Aorta (tissue), 5 donors: ENCODE data around the gene BRCA1. TPM values are rescaled to one million over a fixed set of nuclear protein-coding genes. Genes with fewer than 3 reads are reported as not detected.
"Not testable (repeated sequence)": the region's sequence is repeated elsewhere in the genome, so short reads cannot be mapped to it uniquely, and the experiment has no call there.

Experiments used
- ATAC-seq: fragments of 200-7000 bp; cut with Tn5 transposase; one replicate; pipeline ENCODE4 v1.9.1; 2022; ENCODE audit warnings: moderate library complexity; ENCODE audit not compliant: low FRiP score
- DNase-seq, 2 donors: peaks; one replicate each; pipeline ENCODE4 v3.0.0-alpha.2; 2020
- H3K27ac ChIP-seq, 2 donors: one replicate each; pipeline ENCODE4 v1.5.1; 2013; ENCODE audit warnings: low read length in 2 of 2, mild to moderate bottlenecking in 2 of 2, moderate library complexity in 2 of 2, control low read depth in 1 of 2, inconsistent platforms in 1 of 2, low read depth in 1 of 2
- H3K27me3 ChIP-seq, 2 donors: one replicate each; pipeline ENCODE4 v1.6.1; 2013; ENCODE audit warnings: control low read depth in 1 of 2, low read length in 1 of 2, mild to moderate bottlenecking in 1 of 2, moderate library complexity in 1 of 2; ENCODE audit not compliant: insufficient read depth in 2 of 2, control insufficient read depth in 1 of 2
- H3K36me3 ChIP-seq, 2 donors: one replicate each; pipeline ENCODE4 v1.6.1; 2013; ENCODE audit warnings: control low read depth in 1 of 2, low read length in 1 of 2, mild to moderate bottlenecking in 1 of 2; ENCODE audit not compliant: insufficient read depth in 2 of 2, control insufficient read depth in 1 of 2
- H3K4me1 ChIP-seq, 2 donors: one replicate each; pipeline ENCODE4 v1.6.1; 2013; ENCODE audit warnings: low read length in 2 of 2, control low read depth in 1 of 2, mild to moderate bottlenecking in 1 of 2, moderate library complexity in 1 of 2; ENCODE audit not compliant: insufficient read depth in 2 of 2, control insufficient read depth in 1 of 2
- H3K4me3 ChIP-seq, 2 donors: one replicate each; pipeline ENCODE4 v1.5.1; 2013; ENCODE audit warnings: low read length in 2 of 2, control low read depth in 1 of 2, mild to moderate bottlenecking in 1 of 2
- H3K9me3 ChIP-seq: one replicate; pipeline ENCODE4 v1.6.1; 2013; ENCODE audit warnings: mild to moderate bottlenecking, low read length; ENCODE audit not compliant: control insufficient read depth
- WGBS, 2 donors: extraction: QIAGEN DNeasy Blood & Tissue Kit; methylation state at CpG; one replicate each; pipeline ENCODE4 v1.1.7; 2013; 5-methylcytosine and 5-hydroxymethylcytosine counted together
- intact Hi-C, 2 donors: fragments of 100-400 bp; cut with DNase I; formaldehyde crosslinking; loops; one replicate each; pipeline versions ENCODE4 v1.14.2 to v1.15.0; 2022
- long read RNA-seq, 2 donors: library from polyadenylated mRNA; unstranded; transcript quantifications; one replicate each; pipeline ENCODE4 v2.0.0, GENCODE V29; 2020 to 2021
- polyA plus RNA-seq, 2 donors: library from polyadenylated mRNA; stranded (reverse); fragments of 200-250 nt; gene quantifications; one replicate each; pipeline ENCODE4 v1.2.3, GENCODE V29; 2013
- total RNA-seq, 2 donors: library from RNA; stranded (reverse); fragmentation: NEBNext Ultra II Directional; extraction: Animal tissue kit (Norgen Biotek cat#: 25700); gene quantifications; one replicate each; pipeline ENCODE4 v1.2.1, GENCODE V29; 2021
- donor health status: healthy with polysubstance abuse.
- donor health status: Bipolar disorder and iron deficiency.
- donor health status: DM: no; HTN: no; CAD: no.
- donor health status: DM: no; HTN: no; CAD: no.
- donor health status: DM: yes; HTN: yes; CAD: no.

Gene BRCA1
- total RNA-seq = 1 to 10 TPM; 4.3 to 6.6 TPM
- 1 to 10 TPM in 1 of 2 donors, under 1 TPM in 1; 0.38 to 2.1 TPM for polyA plus RNA-seq
- long read RNA-seq, donor 1, partial matches to known transcripts = 0 of 7 reads
- long read RNA-seq, donor 1, other reads (novel, unspliced or antisense) = 7 of 7 reads
- long read RNA-seq, donor 2, partial matches to known transcripts = 1 of 14 reads
- long read RNA-seq, donor 2, other reads (novel, unspliced or antisense) = 13 of 14 reads

GRCh38 chr17:43125133-43125966, at the start of gene BRCA1:
BRCA1 (minus strand) TSS chr17:43125364; CDS start chr17:43124096, 1,268 bp downstream.
- intact Hi-C loops = loop anchor here (2.0 to 5.0 kb wide), 4 partner anchors 45 to 101 kb away; partner anchors contain the start of genes NBR1 (in 2 of the 2) and RND2 (in 2 of the 2)
- no peaks in the 10 kb centered on the region for H3K36me3 ChIP-seq
- peak within 1 kb of the TSS; percentile 67 to 75 for H3K4me3 ChIP-seq
- no peaks in the 10 kb centered on the region for H3K4me1 ChIP-seq
- peak within 1 kb of the TSS in 1 of 2 donors; percentile 72 for H3K27ac ChIP-seq
- peak; percentile 94 to 95 for DNase-seq
- H3K27me3 ChIP-seq = no peaks in the 10 kb centered on the region
- peak; percentile 98 for ATAC-seq
- no peaks in the 10 kb centered on the region for H3K9me3 ChIP-seq
- WGBS, 2 donors = 3% methylated on average over 38 of the region's 38 CpGs

DNA sequence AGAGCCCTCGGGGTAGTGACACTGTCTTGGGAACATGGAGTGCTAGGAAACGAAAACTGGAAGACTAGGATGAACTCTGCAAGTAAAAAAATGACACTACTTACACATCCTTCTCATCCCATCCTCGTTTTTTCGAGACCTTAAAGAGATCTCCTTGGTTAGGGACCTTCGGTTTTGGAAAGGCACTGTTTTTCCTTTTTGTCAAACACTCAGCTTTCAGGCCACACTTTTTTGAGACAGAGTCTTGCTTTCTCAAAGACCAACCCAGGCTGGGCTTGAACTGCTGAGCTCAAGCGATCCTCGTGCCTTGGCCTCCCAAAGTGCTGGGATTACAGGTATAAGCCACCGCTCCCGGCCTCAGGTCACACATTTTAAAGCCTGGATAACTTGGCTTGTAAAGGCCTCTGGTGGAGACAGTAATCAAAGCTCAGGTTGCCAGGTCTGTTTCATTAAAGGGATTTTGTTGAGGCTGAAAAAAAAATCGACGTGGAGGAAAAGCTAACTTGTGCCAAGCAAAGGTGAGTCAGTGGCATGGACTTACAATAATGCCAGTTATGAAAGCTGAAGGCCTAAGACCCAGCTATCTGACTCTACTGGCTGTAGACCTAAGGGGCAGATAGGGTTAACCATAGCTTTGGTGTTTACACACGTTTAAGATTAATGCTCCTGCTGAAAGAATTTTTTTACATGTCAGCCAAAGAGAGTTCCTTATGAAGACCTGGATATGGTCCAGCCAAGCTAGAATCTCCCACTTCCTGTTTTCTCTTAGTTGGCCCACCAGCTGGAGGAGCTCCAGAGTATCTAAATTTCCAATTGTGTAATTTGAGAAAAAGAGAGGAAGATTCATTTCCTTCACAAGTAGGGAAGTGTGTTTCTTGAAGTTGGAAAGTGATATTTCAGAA, 46.7 kb upstream of the BRCA1 start:
- DNase-seq = peak in 1 of 2 donors; percentile 63
- H3K27me3 ChIP-seq = no peaks in the 10 kb centered on the region
- H3K27ac ChIP-seq = peak overlapping the region; percentile 88 to 97
- WGBS, 2 donors = 5 to 6% methylated on average over 12 of the region's 12 CpGs
- peak overlapping the region; percentile 76 to 79 for H3K4me3 ChIP-seq
- no peaks in the 10 kb centered on the region for H3K36me3 ChIP-seq
- H3K9me3 ChIP-seq = no peaks in the 10 kb centered on the region
- ATAC-seq = no peak
- intact Hi-C loops = loop anchor here (2.0 to 10.0 kb wide), 7 partner anchors 45 to 183 kb away; partner anchors contain the start of genes BRCA1 (in 2 of the 2) and VAT1 (in 2 of the 2)
- H3K4me1 ChIP-seq = peaks cover 0 to 2% of the 10 kb centered on the region in 2 donors

DNA sequence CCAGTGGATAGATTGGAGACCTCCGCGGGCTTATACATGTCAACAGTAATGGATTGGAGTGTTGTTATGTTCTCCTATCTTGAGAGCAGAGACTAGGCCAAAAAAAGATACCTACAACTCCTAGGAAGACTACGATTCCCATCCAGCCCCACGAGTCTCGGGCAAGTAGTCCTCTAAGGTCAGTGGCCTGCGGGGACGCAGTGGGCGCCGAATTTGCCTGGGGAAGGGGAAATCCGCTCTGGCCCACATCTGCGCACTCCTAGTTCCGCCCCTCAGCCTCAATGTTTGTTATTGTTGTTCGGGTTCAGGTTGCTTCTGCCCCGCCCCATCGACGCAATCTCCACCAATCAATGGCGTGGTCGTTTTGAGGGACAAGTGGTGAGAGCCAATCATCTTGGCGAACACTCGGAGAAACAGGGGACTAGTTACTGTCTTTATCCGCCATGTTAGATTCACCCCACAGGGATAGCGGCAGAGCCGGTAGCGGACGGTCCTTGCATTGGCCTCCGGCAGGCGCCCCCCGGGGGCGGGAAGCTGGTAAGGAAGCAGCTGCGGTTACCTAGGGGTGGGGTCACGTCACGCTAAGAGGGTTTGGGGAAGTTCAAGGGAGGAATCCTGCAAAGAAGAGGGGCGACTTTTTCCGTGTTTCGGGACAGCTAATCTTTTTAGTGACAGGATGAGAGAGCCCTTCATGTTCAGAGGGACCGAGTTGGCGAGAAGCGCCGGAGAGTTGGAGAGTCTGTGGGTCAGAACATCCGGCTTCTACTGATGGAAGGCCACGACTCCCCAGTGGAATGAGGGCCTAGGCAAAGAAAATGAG, 45.8 kb upstream of the BRCA1 start, which contains the start of gene NBR1:
NBR1 (plus strand) TSS at position 449 of the 820 bp plus-strand sequence. CDS start 4,586 bp downstream, outside the sequence.
- H3K36me3 ChIP-seq = no peaks in the 10 kb centered on the region
- DNase-seq (peak; percentile 94 to 96), ATAC-seq (peak; percentile 94)
- WGBS, 2 donors = 0% methylated on average over 41 of the region's 41 CpGs
- H3K9me3 ChIP-seq = no peaks in the 10 kb centered on the region
- no peaks in the 10 kb centered on the region for H3K27me3 ChIP-seq
- H3K4me1 ChIP-seq = no peaks in the 10 kb centered on the region
- peak within 1 kb of the TSS; percentile 79 to 85 for H3K4me3 ChIP-seq
- H3K27ac ChIP-seq = peak within 1 kb of the TSS; percentile 96 to 97
- intact Hi-C loops = loop anchor here (2.0 to 10.0 kb wide), 7 partner anchors 44 to 184 kb away; partner anchors contain the start of genes BRCA1 (in 2 of the 2) and VAT1 (in 2 of the 2)

DNA sequence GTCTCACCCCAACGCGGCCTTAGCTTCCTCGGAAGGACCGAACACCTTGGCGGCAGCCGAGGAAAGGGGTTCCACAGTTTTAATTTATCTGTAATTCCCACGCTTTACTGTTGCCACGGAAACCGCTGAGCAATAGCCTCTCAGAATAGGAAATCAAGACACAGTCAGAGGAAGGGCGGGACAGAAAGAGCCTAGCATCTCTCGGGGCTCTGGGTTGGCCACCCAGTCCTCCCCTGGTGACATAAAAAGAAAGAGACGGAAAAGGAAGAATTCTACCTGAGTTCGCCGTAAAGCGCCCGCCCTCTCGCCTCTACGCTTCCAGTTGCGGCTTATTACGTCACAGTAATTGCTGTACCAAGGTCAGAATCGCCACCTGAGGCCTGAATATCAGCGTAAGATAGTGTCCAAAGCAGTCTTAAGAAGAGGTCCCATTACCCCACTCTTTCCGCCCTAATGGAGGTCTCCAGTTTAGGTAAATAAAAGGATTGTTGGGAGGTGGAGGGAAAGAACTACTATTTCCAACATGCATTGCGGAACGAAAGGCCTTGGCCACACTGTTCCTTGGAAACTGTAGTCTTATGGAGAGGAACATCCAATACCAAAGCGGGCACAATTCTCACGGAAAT, 45.1 kb upstream of the BRCA1 start:
- Histone ChIP-seq H3K4me1 (no peaks in the 10 kb centered on the region), H3K4me3 (peak overlapping the region; percentile 79 to 85), H3K36me3 (no peaks in the 10 kb centered on the region), H3K9me3 (no peaks in the 10 kb centered on the region), H3K27ac (peak overlapping the region; percentile 96 to 97), H3K27me3 (no peaks in the 10 kb centered on the region)
- peak; percentile 92 to 94 for DNase-seq
- intact Hi-C loops = loop anchor here (2.0 to 10.0 kb wide), 7 partner anchors 43 to 185 kb away; partner anchors contain the start of genes BRCA1 (in 2 of the 2) and VAT1 (in 2 of the 2)
- 0 to 1% methylated on average over 27 of the region's 27 CpGs for WGBS, 2 donors
- ATAC-seq = peak; percentile 96

- DNase-seq (peak; percentile 52 to 76), ATAC-seq (peak; percentile 78)
- no peaks in the 10 kb centered on the region for H3K27me3 ChIP-seq
- H3K9me3 ChIP-seq = no peaks in the 10 kb centered on the region
- no peaks in the 10 kb centered on the region for H3K36me3 ChIP-seq
- no peaks in the 10 kb centered on the region for H3K4me1 ChIP-seq
- H3K4me3 ChIP-seq = peak overlapping the region; percentile 46 to 49
- WGBS, 2 donors = 1 to 2% methylated on average over 29 of the region's 29 CpGs
- intact Hi-C loops = loop anchor here (2.0 to 10.0 kb wide), 7 partner anchors 42 to 185 kb away; partner anchors contain the start of genes BRCA1 (in 2 of the 2) and VAT1 (in 2 of the 2)
- peak overlapping the region in 1 of 2 donors; percentile 97 for H3K27ac ChIP-seq
Observed at GRCh38 chr17:43169561-43170139, 44.5 kb upstream of the BRCA1 start.

GRCh38 chr17:43165971-43166370, 40.8 kb upstream of the BRCA1 start:
- H3K36me3 ChIP-seq, ATAC-seq, H3K27me3 ChIP-seq, DNase-seq, H3K4me3 ChIP-seq, H3K27ac ChIP-seq, H3K9me3 ChIP-seq, H3K4me1 ChIP-seq, intact Hi-C loops: not testable (repeated sequence)

GRCh38 chr17:43159957-43160356, 34.8 kb upstream of the BRCA1 start:
- H3K9me3 ChIP-seq, intact Hi-C loops, H3K4me3 ChIP-seq, H3K27ac ChIP-seq, H3K4me1 ChIP-seq, DNase-seq, H3K36me3 ChIP-seq, ATAC-seq, H3K27me3 ChIP-seq: not testable (repeated sequence)
- WGBS, 2 donors = 93 to 95% methylated on average over 8 of the region's 8 CpGs
